SU-DHL-6 (cell line): ENCODE data around the gene UBAC2.

ENCODE experiments used
- H2AFZ ChIP-seq: fragments of 200-600 bp; sonication (generic); 2 replicates; pipeline ENCODE4 v1.6.1; 2014; ENCODE audit warnings: low read depth, mild to moderate bottlenecking, moderate library complexity, mixed read lengths, antibody characterized with exemption, low read length; ENCODE audit not compliant: severe bottlenecking
- H3F3A ChIP-seq: fragments of 200-600 bp; shearing (Covaris generic); 2 replicates; pipeline ENCODE4 v1.6.0; 2016; ENCODE audit warnings: antibody characterized with exemption, mild to moderate bottlenecking; ENCODE audit not compliant: insufficient read depth
- H3K27ac ChIP-seq: fragments of 200-600 bp; sonication (generic); 2 replicates; pipeline ENCODE4 v1.5.1; 2016; ENCODE audit warnings: low read depth, mild to moderate bottlenecking, low read length, moderate library complexity, mixed read lengths
- H3K27me3 ChIP-seq: fragments of 200-600 bp; sonication (generic), shearing (Covaris generic); 2 replicates; pipeline ENCODE4 v1.6.0; 2014; ENCODE audit warnings: mild to moderate bottlenecking, low read length
- H3K36me3 ChIP-seq: fragments of 200-600 bp; sonication (generic); 2 replicates; pipeline ENCODE4 v1.6.1; 2014; ENCODE audit warnings: mild to moderate bottlenecking, low read length, mixed read lengths
- H3K4me2 ChIP-seq: fragments of 300-600, 200-600 bp; shearing (Covaris generic), sonication (generic); 2 replicates; pipeline ENCODE4 v1.6.0; 2014; ENCODE audit warnings: low read length, low read depth, mild to moderate bottlenecking; ENCODE audit not compliant: poor library complexity, severe bottlenecking
- H3K4me3 ChIP-seq: fragments of 200-600 bp; sonication (generic); 2 replicates; pipeline ENCODE4 v1.5.1; 2014; ENCODE audit warnings: antibody characterized with exemption, low read length, mild to moderate bottlenecking, mixed read lengths; ENCODE audit not compliant: insufficient read depth, poor library complexity, severe bottlenecking
- H3K79me2 ChIP-seq: fragments of 200-600 bp; sonication (generic); 2 replicates; pipeline ENCODE4 v1.6.1; 2014; ENCODE audit warnings: mild to moderate bottlenecking, low read length, moderate library complexity; ENCODE audit not compliant: insufficient read depth
- H3K9ac ChIP-seq: fragments of 200-600 bp; sonication (generic); 2 replicates; pipeline ENCODE4 v1.7.0; 2014; ENCODE audit warnings: mild to moderate bottlenecking, low read length
- H3K9me2 ChIP-seq: fragments of 200-600 bp; sonication (generic); replicated peaks from 2 replicates; pipeline ENCODE4 v1.6.1; 2014; ENCODE audit warnings: low read length; ENCODE audit not compliant: insufficient read depth
- H3K9me3 ChIP-seq: fragments of 200-600 bp; sonication (generic); 2 replicates; pipeline ENCODE4 v1.6.1; 2014; ENCODE audit warnings: low read length, mixed read lengths; ENCODE audit not compliant: insufficient read depth
- H4K20me1 ChIP-seq: fragments of 200-600 bp; sonication (generic); 2 replicates; pipeline ENCODE4 v1.6.1; 2014; ENCODE audit warnings: low read depth, mild to moderate bottlenecking, antibody characterized with exemption, low read length, moderate library complexity, mixed read lengths
- CTCF ChIP-seq: fragments of 200-600 bp; sonication (generic); IDR thresholded peaks from one replicate; pipeline ENCODE4 v1.5.1; 2017; ENCODE audit warnings: antibody characterized with exemption, mild to moderate bottlenecking, low read length, moderate library complexity; ENCODE audit not compliant: insufficient read depth, poor library complexity, severe bottlenecking
- EZH2phosphoT487 ChIP-seq: fragments of 200-600 bp; sonication (generic), shearing (Covaris generic); conservative IDR thresholded peaks from 2 replicates; pipeline ENCODE4 v1.6.1; 2018; ENCODE audit warnings: mild to moderate bottlenecking, antibody characterized with exemption, low read length, moderate library complexity, mixed read lengths

UBAC2 gene

GRCh38 chr13:99363391-99363790 lies 162.7 kb downstream of the UBAC2 start:
- no peaks in the 10 kb centered on the region; the same call in 1 of the 2 replicates for H3K36me3 ChIP-seq
- no peaks in the 10 kb centered on the region for H3F3A ChIP-seq
- peaks cover 9% of the 10 kb centered on the region; the same call in 1 of the 2 replicates for H4K20me1 ChIP-seq
- no peaks in the 10 kb centered on the region for H3K79me2 ChIP-seq
- H3K9me2 ChIP-seq: no peaks in the 10 kb centered on the region
- no peak overlapping the region for H3K27ac ChIP-seq
- TF ChIP-seq EZH2phosphoT487 (no peak), CTCF (no peak)
- no peaks in the 10 kb centered on the region for H3K9me3 ChIP-seq
- H2AFZ ChIP-seq: no peak overlapping the region
- H3K4me2 ChIP-seq: no peak overlapping the region
- no peak overlapping the region for H3K9ac ChIP-seq
- H3K27me3 ChIP-seq: no peaks in the 10 kb centered on the region
- no peak overlapping the region for H3K4me3 ChIP-seq

- Histone ChIP-seq H3K27ac (no peak overlapping the region), H3K9me3 (no peaks in the 10 kb centered on the region), H3K36me3 (no peaks in the 10 kb centered on the region; the same call in 1 of the 2 replicates), H3K4me2 (no peak overlapping the region), H3F3A (no peaks in the 10 kb centered on the region), H3K27me3 (no peaks in the 10 kb centered on the region), H4K20me1 (peaks cover 9% of the 10 kb centered on the region; the same call in 1 of the 2 replicates), H3K4me3 (no peak overlapping the region), H3K9ac (no peak overlapping the region), H3K9me2 (no peaks in the 10 kb centered on the region), H3K79me2 (no peaks in the 10 kb centered on the region), H2AFZ (no peak overlapping the region)
- no peak for TF ChIP-seq CTCF
- TF ChIP-seq EZH2phosphoT487: no peak
These were observed 163.3 kb downstream of the UBAC2 start for GRCh38 chr13:99363949-99364348.

- H3K79me2 ChIP-seq: no peaks in the 10 kb centered on the region
- no peaks in the 10 kb centered on the region; the same call in 1 of the 2 replicates for H3K36me3 ChIP-seq
- TF ChIP-seq EZH2phosphoT487 (no peak), CTCF (no peak)
- no peaks in the 10 kb centered on the region for H3K9me3 ChIP-seq
- no peak overlapping the region for H3K9ac ChIP-seq
- no peak overlapping the region for H3K4me2 ChIP-seq
- H3F3A ChIP-seq: no peaks in the 10 kb centered on the region
- H3K27ac ChIP-seq: no peak overlapping the region
- peaks cover 9% of the 10 kb centered on the region; the same call in 1 of the 2 replicates for H4K20me1 ChIP-seq
- H3K4me3 ChIP-seq: no peak overlapping the region
- no peaks in the 10 kb centered on the region for H3K9me2 ChIP-seq
- no peaks in the 10 kb centered on the region for H3K27me3 ChIP-seq
- no peak overlapping the region for H2AFZ ChIP-seq
These were observed 165.7 kb downstream of the UBAC2 start for GRCh38 chr13:99366075-99366987.
